Endothelial cell (in vitro differentiated cells): ENCODE data around the gene WASHC4. TPM values are rescaled to one million over a fixed set of nuclear protein-coding genes. Genes with fewer than 3 reads are reported as not detected.
A peak's percentile ranks its signal among the peaks of the same experiment; 100 is the strongest.

Experiments
- DNase-seq: peaks from one replicate; pipeline ENCODE4 v3.0.0; 2021; ENCODE audit warnings: low spot score
- H3K27ac Mint-ChIP-seq: one replicate; pipeline ENCODE4 v1.8.0; 2021; ENCODE audit warnings: mixed read lengths, inconsistent platforms; ENCODE audit not compliant: unreplicated experiment
- H3K27me3 Mint-ChIP-seq: one replicate; pipeline ENCODE4 v1.8.0; 2021; ENCODE audit warnings: mild to moderate bottlenecking, moderate library complexity, mixed read lengths, inconsistent platforms; ENCODE audit not compliant: unreplicated experiment
- H3K36me3 Mint-ChIP-seq: one replicate; pipeline ENCODE4 v1.8.0; 2021; ENCODE audit warnings: mild to moderate bottlenecking, low read depth, mixed read lengths, inconsistent platforms; ENCODE audit not compliant: unreplicated experiment
- H3K4me1 Mint-ChIP-seq: one replicate; pipeline ENCODE4 v1.8.0; 2021; ENCODE audit warnings: mild to moderate bottlenecking, mixed read lengths, inconsistent platforms; ENCODE audit not compliant: unreplicated experiment
- H3K4me3 Mint-ChIP-seq: one replicate; pipeline ENCODE4 v1.8.0; 2021; ENCODE audit warnings: mild to moderate bottlenecking, mixed read lengths, inconsistent platforms; ENCODE audit not compliant: unreplicated experiment
- H3K9me3 Mint-ChIP-seq: one replicate; pipeline ENCODE4 v1.8.0; 2021; ENCODE audit warnings: mixed read lengths, inconsistent platforms; ENCODE audit not compliant: unreplicated experiment
- CTCF ChIP-seq: fragments of 200-600 bp; sonication (generic); IDR thresholded peaks from one replicate; pipeline ENCODE4 v1.5.0; 2021; ENCODE audit warnings: antibody characterized with exemption; ENCODE audit not compliant: unreplicated experiment
- total RNA-seq: library from RNA; stranded (reverse); fragmentation: NEBNext Ultra II Directional; extraction: Animal tissue kit (Norgen Biotek cat#: 25700); gene quantifications from one replicate; pipeline ENCODE4 v1.2.1, GENCODE V29; 2021; ENCODE audit not compliant: unreplicated experiment

Gene WASHC4
- total RNA-seq, 1 donor from 2014 or later, result 90.8 TPM

- no peak for TF ChIP-seq CTCF
- Mint-ChIP-seq H3K4me1 (peaks cover 12% of the 10 kb centered on the region), H3K27me3 (peaks cover 4% of the 10 kb centered on the region), H3K9me3 (no peaks in the 10 kb centered on the region), H3K27ac (no peak overlapping the region), H3K4me3 (no peak overlapping the region), H3K36me3 (peaks cover 41% of the 10 kb centered on the region)
- no peak for DNase-seq
These were observed 104.9 kb downstream of the WASHC4 start for GRCh38 chr12:105212438-105212837.

- Mint-ChIP-seq H3K4me1 (peaks cover 16% of the 10 kb centered on the region), H3K4me3 (peak overlapping the region; percentile 12), H3K9me3 (no peaks in the 10 kb centered on the region), H3K27ac (peak overlapping the region; percentile 13), H3K27me3 (peaks cover 4% of the 10 kb centered on the region), H3K36me3 (peaks cover 29% of the 10 kb centered on the region)
- TF ChIP-seq CTCF, result no peak
- DNase-seq, result no peak
These were observed 106.6 kb downstream of the WASHC4 start for GRCh38 chr12:105214148-105214547.

- peaks cover 4% of the 10 kb centered on the region for H3K27me3 Mint-ChIP-seq
- DNase-seq, result no peak
- no peak overlapping the region for H3K27ac Mint-ChIP-seq
- no peak for TF ChIP-seq CTCF
- H3K9me3 Mint-ChIP-seq, result no peaks in the 10 kb centered on the region
- H3K36me3 Mint-ChIP-seq, result peaks cover 27% of the 10 kb centered on the region
- H3K4me3 Mint-ChIP-seq, result no peak overlapping the region
- H3K4me1 Mint-ChIP-seq, result peaks cover 23% of the 10 kb centered on the region
These were observed 107.3 kb downstream of the WASHC4 start for GRCh38 chr12:105214670-105215375.

- H3K4me1 Mint-ChIP-seq, result peaks cover 51% of the 10 kb centered on the region
- H3K27me3 Mint-ChIP-seq, result peaks cover 9% of the 10 kb centered on the region
- no peak for DNase-seq
- H3K27ac Mint-ChIP-seq, result no peak overlapping the region
- H3K9me3 Mint-ChIP-seq, result no peaks in the 10 kb centered on the region
- peaks cover 45% of the 10 kb centered on the region for H3K36me3 Mint-ChIP-seq
- no peak for TF ChIP-seq CTCF
- H3K4me3 Mint-ChIP-seq, result no peak overlapping the region
These were observed 110.9 kb downstream of the WASHC4 start for GRCh38 chr12:105218434-105218833.

Other genes with a start within 250 kb of the WASHC4 start
- 2.5 TPM for gene SLC41A2, start 149.4 kb upstream of the WASHC4 start, total RNA-seq
- 14.3 TPM for gene NOPCHAP1, start 121.4 kb upstream of the WASHC4 start, total RNA-seq
- 1.4 TPM for gene ALDH1L2, start 23.3 kb upstream of the WASHC4 start, total RNA-seq
- 44.7 TPM for gene APPL2, start 128.4 kb downstream of the WASHC4 start, total RNA-seq
- 24.0 TPM for gene C12orf75, start 223.0 kb downstream of the WASHC4 start, total RNA-seq